Stimulated activated naive CD8-positive, alpha-beta T cell treated with anti-CD3 and anti-CD28 coated beads, Interleukin-15, Interleukin-2, amounts not matched to agents 100 U/mL and 50 U/mL, for 24 hours (primary cell): ENCODE measurements around the gene ADORA3.
"Not testable (repeated sequence)": the region's sequence is repeated elsewhere in the genome, so short reads cannot be mapped to it uniquely, and the experiment has no call there.

Experiments used
- ATAC-seq: fragments of 150-1000 bp; cut with Tn5 transposase; one replicate; pipeline ENCODE4 v1.10.0; 2021
- DNase-seq: peaks from one replicate; pipeline ENCODE4 v3.0.0; 2021

ADORA3 gene

DNA sequence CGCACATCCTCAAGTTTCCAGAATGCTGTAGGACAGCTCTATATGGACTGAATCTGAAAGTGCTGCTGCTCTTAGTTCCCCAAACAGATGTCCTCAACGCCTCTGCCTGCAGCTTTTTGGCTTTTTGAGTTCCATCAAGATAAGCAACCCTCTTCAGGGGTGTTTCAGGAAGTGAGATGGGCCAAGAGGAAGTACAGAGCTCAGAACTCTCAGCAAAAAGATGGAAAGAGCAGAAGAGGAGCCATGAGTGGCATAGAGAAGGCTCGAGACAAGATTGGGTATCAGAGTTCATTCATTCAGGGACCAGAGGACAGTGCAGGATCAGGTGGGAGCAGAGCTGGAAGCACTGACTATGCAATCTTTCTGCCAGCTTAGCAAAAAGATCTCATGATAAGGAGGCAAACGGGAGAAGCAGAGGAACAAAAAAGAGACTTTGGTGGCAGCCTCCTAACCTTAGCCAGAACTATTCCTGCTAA is at the start of gene ADORA3, which contains the start of gene TMIGD3:
ADORA3 (minus strand) TSS at position 49 of the 476 bp plus-strand sequence. CDS start 279 bp downstream, outside the sequence.
TMIGD3 (minus strand) TSS at position 49 of the 476 bp plus-strand sequence. CDS start 279 bp downstream, outside the sequence.
- no peak for DNase-seq
- ATAC-seq: no peak

DNA sequence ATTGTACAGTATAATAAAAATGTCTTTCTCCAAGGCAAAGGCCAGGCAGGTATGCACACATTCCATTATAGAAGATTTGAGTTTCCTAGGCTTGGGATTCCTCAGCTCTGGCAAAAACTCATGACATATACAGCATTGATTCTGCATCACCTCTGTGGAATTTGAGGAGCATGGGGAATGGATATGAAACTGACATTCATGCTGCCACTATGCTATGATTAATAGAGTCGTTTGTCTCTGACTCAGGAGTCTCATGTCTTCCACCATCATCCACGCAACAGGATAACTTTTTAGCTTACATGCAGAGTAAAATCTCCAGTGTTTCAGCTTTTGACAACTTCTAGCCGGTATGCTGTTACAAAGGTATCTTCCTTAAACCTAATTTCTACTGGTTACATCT is 49.8 kb upstream of the ADORA3 start:
- no peak for ATAC-seq
- DNase-seq: no peak

DNA sequence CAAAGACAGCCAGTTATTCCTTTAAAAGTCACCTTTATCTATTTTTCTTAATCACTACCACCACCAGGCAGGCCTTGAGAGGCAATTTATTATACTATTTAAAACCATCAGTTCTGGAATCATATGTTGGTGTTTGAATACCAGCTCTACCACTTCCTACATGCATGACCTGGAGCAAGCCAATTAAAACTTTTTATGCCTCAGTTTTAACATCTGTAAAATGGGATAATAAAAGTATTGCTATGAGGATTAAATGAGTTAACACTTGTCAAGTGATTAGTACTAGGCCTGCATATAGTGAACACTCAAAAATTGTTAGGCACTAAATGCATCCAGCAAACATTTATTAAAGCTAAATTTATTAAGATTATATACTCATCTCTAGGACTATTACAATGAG is 49.2 kb upstream of the ADORA3 start:
- ATAC-seq (no peak), DNase-seq (no peak)

DNA sequence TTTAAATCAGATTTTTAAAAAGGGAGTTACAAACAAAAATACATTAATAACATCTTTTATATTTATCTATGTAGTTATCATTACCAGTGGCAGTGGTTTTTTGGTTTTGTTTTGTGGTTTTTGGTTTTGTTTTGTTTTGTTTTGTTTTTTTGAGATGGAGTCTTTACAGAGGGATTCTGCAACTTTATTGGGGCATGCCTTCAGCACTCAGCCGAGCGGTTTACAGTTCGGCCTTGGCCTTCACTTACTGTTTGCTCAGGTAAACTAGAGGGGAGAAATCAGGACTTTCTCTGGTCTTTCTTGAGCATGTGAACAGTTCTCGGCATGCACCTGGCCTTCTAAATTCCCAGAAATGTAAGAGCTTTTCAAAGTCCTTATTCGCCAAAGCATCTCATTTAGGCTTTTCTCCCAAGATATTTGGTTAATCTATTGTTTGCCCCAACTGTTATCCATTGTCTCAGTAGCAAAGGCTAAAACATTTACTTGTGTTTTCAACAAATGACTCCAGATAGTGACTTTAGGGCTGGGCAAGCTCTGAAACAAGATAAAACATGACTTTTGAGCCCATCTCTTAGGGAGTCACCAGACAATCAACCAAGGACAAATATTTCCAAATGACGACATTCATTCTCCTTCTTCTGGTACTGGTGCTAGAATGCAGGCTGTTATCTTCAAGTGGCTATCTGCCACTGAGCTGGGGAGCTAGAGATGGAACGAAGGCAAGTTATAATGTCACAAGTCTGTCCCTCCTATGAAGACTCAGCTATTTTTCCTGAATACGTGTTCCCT is 48.4 kb upstream of the ADORA3 start:
- ATAC-seq: no peak
- no peak for DNase-seq

DNA sequence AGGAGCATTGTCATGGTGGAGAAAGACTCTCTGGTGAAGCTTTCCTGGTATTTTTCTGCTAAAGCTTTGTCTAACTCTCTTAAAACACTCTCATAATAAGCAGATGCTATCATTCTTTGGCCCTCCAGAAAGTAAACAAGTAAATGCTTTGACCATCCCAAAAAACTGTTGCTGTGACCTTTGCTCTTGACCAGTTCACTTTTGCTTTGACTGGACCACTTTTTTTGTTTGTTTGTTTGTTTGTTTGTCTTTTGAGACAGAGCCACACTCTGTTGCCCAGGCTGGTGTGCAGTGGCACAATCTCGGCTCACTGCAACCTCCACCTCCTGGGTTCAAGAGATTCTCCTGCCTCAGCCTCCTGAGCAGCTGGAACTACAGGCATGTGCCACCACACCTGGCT is 44.4 kb upstream of the ADORA3 start:
- DNase-seq, ATAC-seq: not testable (repeated sequence)

DNA sequence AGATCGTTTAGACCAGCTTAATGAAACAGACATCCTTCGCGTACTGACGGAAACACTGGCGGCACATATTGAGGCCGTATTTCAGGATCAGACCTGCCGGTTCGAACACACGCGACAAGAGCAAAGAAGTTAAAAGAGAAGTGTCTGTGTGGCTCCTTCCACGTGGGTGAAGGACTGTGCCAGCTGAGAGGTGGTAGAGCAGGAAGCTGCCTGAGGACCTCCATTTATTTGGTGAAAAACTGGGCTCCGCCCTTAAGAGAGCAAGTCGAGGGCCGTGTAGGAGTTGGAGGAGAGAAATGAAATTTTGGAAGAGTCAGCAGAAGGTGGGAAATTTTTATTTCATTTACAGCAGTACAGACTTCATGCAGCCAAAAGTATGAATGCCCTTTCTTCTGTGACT is 38.8 kb upstream of the ADORA3 start:
- ATAC-seq: no peak
- DNase-seq: no peak

DNA sequence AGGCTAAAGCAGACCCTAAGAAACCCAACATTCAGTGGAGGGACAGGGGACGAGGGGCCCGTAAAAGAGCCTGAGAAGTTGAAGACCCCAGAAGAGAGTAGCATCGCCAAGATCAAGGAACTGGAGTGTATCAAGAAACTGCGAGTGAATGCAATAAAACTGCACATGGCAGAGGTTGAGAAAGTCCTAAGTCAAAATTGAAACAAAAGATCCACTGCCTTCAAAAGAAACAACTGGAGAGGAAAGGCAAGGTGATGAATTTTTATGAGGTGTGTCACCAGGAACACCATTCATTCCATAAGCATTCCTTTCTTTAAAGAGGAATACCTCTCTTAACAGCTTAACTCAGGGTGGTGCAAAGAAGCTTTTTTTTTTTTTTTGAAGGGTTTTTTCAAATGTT is 38.3 kb upstream of the ADORA3 start:
- ATAC-seq (no peak), DNase-seq (no peak)

DNA sequence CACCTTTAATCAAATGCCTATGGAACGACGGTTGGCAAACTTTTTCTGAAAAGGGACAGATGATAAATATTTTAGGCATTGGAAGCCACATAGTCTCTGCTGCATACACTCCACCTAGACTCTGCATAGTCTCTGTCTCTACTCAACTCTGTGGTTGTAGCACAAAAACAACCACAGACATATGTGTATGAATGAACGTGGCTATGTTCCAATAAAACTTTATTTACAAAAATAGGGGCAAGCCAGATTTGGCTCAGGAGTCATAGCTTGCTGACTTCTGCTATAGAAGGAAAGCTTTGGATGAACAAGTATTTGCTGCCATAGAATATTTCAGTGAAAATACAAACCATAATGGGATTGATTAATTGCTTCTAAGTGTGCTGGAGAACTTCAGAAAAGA is 37.5 kb upstream of the ADORA3 start:
- DNase-seq: no peak

DNA sequence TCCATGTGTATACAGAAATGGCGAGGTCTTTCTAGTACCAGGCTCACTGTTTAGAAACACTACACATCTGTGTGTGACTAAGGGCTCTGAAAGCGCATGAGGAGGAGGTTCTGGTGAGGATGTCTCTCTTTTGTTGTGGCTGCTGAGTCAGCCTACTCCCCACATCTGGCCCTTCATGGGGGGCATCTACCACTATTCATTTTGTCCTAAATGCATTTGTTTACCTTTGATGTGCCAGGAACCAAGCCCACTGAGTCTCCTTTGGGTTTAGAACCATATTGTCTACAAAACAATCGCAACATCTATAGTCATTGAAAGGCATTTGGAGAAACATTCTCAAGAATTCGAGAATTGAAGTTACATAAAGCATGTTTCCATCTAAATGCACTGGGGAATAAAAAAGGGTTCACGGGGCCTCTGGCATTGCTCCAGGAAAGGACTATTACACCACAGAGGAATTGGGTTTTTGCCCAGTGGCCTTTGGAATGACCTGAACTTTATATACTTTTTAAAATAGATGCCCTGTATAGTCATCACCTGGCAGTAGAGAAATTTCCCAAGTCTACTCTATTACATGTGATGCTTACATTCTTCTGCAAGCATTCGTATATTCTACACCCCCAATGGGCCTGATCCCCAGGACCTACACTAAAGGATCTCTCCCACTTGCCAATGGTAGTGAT is 35.1 kb upstream of the ADORA3 start:
- ATAC-seq: peak; percentile 88
- peak; percentile 24 for DNase-seq

More for the DNA sequence above, 37.5 kb upstream of the ADORA3 start:
- ATAC-seq: no peak

DNA sequence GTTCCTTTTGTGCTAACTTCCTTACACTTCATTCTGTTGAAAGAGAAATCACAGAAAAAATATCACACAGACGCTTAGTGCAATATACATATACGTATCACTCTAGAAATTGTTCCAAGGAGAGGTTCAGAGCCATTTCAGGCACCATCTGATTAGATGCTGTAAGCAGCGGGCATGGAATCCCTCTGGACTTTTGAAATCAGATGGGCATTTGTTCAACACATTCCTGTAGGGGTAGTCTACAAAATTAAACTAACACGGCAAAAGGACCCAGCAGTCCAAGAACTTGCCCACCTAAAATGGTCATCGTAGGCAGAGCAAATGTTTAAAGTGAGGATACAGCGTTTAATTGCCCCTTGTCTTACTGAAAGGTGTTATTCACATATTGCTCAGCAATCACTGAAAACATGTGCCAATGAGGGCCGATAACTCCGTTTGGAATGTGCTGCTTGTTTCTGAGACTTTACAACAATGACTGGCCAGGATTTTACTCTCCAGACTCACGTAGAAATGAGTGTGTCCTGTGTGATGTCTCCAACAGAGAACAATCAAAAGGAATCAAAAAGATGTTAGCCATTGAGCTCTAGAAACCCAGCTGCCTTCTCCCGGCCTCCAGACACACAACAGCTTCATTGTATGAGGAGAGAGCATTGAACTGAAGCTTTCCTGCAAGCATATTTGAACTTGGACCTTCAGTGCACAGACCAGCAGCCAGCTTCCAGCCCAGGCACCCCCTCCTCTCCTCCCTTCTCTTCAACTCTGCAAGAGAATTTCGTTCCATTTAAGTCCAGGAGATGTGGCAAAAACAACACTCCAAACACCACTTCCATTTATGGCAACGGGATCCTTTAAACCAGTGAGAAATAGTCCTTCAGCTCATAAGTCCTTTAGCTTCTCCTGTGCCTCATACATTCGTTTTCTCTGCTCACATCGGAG is 32.1 kb upstream of the ADORA3 start:
- ATAC-seq: no peak
- no peak for DNase-seq

DNA sequence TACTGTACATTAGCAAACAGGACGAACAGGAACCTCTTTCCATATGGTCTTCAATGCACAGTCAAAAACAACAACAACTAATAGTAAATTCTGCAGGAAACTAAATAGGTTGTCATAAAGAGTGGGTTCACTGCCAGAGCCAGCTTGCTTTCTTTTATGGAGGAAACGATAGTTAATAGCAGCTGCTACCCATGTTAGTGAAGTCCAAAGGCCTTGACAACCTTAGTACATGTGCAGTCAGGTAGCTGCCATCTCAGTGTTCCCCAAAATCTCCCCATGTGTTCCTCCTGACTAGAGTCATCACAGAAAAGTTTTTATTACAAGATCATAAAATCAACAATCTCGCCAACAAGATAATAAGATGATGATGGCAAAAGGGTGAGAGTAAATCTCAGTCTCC is 16.6 kb upstream of the ADORA3 start:
- DNase-seq (no peak), ATAC-seq (no peak)

DNA sequence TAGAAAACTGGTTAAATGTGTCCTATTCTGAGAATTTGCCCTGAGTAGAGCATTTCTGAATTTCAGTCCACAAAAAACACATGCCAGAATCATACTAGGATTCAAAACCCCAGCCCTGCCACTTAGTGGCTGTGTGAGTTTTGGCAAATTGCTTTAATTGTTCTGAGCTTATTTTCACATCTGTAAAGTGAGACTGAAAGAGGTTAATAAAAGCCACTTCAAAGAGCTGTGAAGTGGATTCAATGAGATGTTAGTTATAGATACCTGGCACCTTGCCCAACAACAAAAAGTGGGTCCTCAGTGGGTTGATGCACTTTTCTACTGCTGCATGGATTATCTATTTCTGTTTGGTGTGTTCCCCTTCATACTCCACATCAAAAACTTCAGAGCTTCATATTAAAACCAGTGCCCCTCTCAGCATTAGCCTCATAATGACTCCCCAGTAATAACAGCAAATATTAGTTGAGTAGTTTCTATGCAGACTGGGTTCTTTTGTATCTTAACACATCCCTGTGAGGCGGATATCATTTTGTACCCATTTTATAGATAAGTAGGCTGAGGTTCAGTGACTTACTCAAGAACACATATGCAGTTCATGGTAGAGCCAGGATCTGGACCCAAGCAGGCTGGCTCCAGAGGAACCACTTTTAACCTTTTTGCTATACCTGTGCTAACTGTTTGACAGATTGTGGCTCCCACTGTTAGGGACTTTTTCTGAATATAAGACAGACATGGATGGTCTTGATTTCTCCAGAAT is 14.2 kb upstream of the ADORA3 start:
- ATAC-seq (peak; percentile 65), DNase-seq (peak; percentile 33)

DNA sequence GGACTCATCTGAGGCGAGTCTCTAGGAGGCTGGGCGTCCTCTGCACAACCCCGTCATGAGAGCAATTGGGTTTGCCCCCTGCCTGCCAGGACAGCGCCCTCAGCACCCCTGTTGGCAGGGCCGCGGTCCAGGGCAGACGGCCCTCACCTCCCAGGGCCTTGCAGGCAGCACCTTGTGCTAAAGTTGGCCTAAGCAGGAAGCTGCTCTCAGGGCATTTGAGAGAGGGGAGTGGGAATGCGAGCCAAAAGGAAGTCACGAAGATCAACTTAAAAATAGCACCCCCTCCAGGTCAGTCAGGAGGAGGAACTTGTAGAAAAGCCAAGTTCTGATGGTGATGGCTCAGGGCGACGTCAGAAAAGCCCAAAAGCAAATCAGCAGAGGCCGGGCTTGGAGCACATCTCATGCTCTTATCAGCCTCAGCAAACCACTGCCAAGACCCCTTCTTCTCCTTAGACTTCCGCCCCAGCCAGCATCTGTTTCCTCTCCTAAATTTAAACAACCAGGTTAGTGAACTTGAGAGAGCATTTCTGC is 12.6 kb upstream of the ADORA3 start:
- DNase-seq: peak; percentile 42
- peak; percentile 40 for ATAC-seq

DNA sequence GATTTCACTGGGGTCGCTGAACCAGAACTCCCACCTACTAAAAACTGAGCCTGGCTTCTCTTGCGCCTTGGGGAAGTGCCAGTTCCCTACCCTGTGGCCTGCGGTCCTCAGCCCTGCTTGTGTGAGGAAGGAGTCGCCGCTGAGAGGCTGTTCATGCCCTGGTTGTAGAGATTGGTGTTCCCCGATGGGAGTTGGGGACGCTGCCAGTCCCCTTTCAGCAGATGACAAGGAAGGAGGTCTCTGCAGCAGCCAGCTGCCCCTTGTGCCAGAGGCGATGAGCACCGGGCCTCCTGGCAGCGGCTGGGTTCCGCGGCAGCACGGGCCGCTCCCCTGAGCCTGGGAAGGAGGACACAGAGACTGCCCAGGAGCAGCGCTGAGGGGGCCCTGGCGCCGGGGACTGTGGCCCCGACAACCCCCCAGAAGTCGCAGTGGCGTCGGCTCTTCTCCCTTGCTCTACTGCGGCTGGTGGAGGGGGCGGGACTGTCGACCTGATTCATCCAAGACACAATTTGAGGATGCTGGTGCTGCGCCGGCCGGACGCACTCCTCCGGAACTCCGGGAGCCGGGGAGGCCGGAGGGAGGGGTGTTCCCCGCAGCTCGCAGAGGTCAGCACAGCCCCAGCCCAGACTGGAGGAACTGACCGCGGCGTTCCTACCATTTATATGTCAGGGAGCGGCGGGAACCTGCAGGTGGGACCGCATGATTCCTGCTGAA is 12.0 kb upstream of the ADORA3 start:
- ATAC-seq (peak; percentile 24), DNase-seq (peak; percentile 66)

DNA sequence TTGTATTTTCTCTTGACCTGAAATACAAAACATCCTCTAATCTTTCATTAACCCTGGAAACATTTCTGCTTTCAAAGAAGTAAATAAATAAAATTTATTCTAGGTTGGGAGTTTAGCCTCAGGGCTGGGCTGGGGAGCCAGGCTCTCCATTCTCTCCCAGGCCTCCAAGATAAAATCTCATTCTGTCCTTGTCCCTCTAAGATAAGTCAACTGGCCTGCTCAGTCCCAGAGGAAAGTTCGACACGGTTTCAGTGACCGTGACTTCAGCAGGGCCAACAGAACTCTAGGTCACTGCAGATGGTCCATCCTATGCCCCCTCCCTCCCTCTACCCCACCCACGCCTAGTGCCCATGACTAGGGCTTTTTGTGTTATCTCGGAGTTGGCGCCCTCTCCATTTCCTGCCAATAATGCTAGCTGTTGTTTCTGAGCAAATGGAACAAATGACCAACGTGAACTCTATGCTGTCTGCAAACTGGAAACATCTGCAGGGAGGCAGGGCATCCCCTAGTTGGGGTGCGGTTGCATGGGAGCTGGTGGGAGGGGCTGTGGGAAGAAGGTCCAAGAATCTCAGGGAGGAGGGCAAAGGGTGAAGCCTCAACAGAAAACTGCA is 10.1 kb upstream of the ADORA3 start:
- DNase-seq: peak; percentile 38
- ATAC-seq: peak; percentile 25

DNA sequence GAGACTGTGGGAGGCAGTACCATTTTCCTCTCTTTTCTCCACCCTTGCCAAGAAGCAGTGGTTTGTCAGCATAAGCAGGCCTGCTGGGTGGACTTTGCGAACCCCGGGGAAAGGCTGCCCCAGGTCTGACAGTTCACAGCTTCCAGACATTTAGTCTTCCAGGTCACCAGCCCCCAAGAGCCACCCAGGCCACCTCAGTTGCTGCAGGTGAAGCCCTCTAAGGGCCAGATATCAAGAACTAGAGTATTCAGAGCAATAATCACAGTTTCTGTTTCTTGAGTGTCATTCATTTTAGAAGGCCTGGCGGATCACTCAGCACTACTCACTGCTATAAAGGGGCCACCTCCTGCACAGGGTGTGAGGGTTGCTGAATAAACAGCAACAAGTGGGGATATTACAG is 9.5 kb upstream of the ADORA3 start:
- DNase-seq (no peak), ATAC-seq (no peak)

DNA sequence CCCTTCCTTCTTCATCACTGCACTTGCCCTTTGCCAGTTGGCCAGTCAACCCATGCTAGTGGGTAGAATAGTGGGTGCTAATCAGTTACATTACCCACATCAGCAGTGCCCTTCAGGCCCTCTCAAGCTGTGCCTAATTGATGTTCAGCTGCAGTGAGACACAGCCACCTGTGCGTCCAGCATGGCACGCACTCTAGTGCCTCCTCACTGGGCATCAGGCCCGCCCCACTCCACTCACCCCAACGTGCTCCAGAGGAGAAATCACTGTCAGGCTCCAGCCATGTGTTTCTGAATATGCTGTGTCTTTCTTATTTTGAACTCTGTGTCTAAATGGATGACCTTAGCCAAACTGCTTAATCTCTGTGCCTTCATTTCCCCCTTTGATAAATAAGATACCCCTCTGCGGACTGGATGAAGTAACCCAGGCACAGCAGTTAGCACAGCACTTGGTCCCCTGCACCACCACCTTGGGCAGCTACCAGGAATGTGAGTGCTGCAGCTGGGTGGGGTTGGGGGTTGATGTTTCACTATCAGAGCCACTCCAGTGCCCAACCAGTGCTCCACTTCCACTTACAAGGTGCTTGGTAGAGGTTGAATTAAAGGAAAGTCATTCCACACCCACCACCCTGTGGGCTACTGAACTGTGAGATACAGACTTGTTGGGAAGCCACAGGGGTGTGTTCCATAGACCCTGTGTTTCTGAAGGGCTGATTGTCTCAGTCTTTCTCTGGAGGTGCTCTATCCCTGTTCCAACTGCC is 8.9 kb upstream of the ADORA3 start:
- DNase-seq (no peak), ATAC-seq (no peak)

DNA sequence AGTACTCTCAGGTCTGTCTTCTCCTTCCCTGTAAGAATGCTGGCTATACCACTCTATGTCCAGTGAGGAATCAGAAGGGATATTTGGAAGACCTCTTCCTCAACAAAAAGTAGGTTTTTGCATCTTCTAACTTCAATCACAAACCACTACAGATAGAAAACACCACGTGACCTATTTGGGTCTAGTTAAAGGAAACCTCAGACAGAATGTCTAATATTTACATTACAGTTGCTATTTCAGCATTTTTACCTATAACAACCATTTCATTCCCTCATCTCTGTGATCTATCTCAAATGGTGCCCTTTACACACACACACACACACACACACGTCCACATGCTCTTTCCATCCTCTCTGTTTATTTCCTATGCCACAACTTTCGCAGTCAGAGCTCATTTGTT is 7.9 kb upstream of the ADORA3 start:
- ATAC-seq: no peak

DNA sequence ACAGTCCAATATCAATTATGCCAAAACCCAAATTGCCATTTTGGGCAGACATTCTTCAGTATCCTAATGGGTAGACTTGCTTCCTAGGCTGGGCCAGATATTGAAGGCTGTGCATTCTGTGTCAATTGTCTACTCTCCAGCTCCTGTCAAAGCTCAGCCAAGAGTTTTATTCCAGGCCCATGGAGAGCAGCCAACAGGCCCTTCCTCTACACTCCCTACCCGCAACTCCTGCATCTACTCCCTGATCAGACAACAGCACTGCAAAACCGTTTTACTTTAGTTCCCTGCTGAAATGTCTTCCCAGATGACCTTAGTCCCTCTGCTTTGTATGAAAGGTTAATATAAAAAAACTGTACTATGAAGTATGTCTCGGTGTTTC is 6.6 kb upstream of the ADORA3 start:
- DNase-seq (no peak), ATAC-seq (no peak)

More for the DNA sequence above, 7.9 kb upstream of the ADORA3 start:
- DNase-seq: no peak
